ENCODE results near the gene USP34. TPM values are rescaled to one million over a fixed set of nuclear protein-coding genes. Genes with fewer than 3 reads are reported as not detected.

USP34 gene
- total and polyA plus RNA-seq, 2 of the 4 experiments (the other 2 are of a cell fraction): 34.7 to 128 TPM

- Histone ChIP-seq H3K36me3 (ENCODE audit: control insufficient read depth, insufficient read depth, low read length) (peaks cover 8% of the 10 kb centered on the region), H3K56ac (ENCODE audit: extremely low read depth, insufficient read depth, low read length) (peak overlapping the region; percentile 51; the same call in 1 of the 2 replicates), H3K4me1 (ENCODE audit: control insufficient read depth, insufficient read depth, low read length) (no peaks in the 10 kb centered on the region), H4K8ac (ENCODE audit: low read depth in 2 of 2, low read length in 2 of 2) (peak overlapping the region; percentile 78 to 89), H3K27me3 (ENCODE audit: control insufficient read depth, insufficient read depth, low read length) (no peaks in the 10 kb centered on the region), H4K20me1 (ENCODE audit: insufficient read depth, low read length) (peaks cover 26% of the 10 kb centered on the region), H3K9ac (ENCODE audit: low read depth, low read length) (peak overlapping the region; percentile 100), H4K91ac (ENCODE audit: insufficient read depth, low read depth, low read length) (peak overlapping the region; percentile 66; the same call in 1 of the 2 replicates), H2BK20ac (ENCODE audit: low read depth, low read length) (no peak overlapping the region), H3K4me3 (ENCODE audit: insufficient read depth, low read depth, low read length) (peak overlapping the region; percentile 95), H3K9me1 (ENCODE audit: insufficient read depth, low read length) (0 out of 2 replicates have a peak, but pooled peaks cover 8% of the 10 kb centered on the region), H3K9me3 (ENCODE audit: control insufficient read depth, insufficient read depth, low read length) (no peaks in the 10 kb centered on the region), H3K23ac (ENCODE audit: low read depth, low read length) (peak overlapping the region; percentile 91; the same call in 1 of the 2 replicates), H3K4ac (ENCODE audit: low read depth, low read length) (peak overlapping the region; percentile 83), H3K27ac (ENCODE audit: insufficient read depth, low read length) (peak overlapping the region; percentile 98), H2BK5ac (ENCODE audit: low read depth, low read length, poor library complexity, severe bottlenecking) (peak overlapping the region; percentile 91), H2AFZ (replicated peaks; ENCODE audit: low read length, poor library complexity) (peak overlapping the region; percentile 93), H2BK15ac (ENCODE audit: low read depth, low read length) (no peak overlapping the region), H3K18ac (ENCODE audit: low read depth, low read length) (no peak overlapping the region; the same call in 1 of the 2 replicates), H3K79me1 (ENCODE audit: low read depth in 1 of 2, low read length in 2 of 2) (peaks cover 15 to 39% of the 10 kb centered on the region in 2 experiments), H2BK120ac (ENCODE audit: low read depth, low read length) (no peak overlapping the region), H3K14ac (replicated peaks; ENCODE audit: low read depth, low read length) (peak overlapping the region; percentile 39), H2AK5ac (ENCODE audit: low read depth, low read length) (peak overlapping the region; percentile 49; the same call in 1 of the 2 replicates), H2AK9ac (replicated peaks; ENCODE audit: low read depth, low read length, poor library complexity) (peak overlapping the region; percentile 96), H3K4me2 (ENCODE audit: low read depth, low read length) (peak overlapping the region; percentile 37), H4K5ac (ENCODE audit: low read depth, low read length) (no peak overlapping the region)
- DNase-seq (no peak), ATAC-seq (ENCODE audit: low read depth) (peak; percentile 71)
- in situ Hi-C loops (cut with MboI; ENCODE audit: low sequenced_read_pairs): no loop called here
- WGBS, 2 experiments (ENCODE audit: extremely low coverage in 2 of 2, insufficient read length in 1 of 2): 0% methylated on average over 18 of the region's 94 CpGs; no CpG with 5 or more reads in 1 of the 2 experiments
- CTCF ChIA-PET: no interaction called here
- BruUV-seq (replicated peaks): no TSS peak
- intact Hi-C loops (cut with micrococcal nuclease): no loop called here
- POLR2A ChIA-PET (ENCODE audit: unreplicated experiment): interaction anchor here (0.5 kb wide), 1 partner anchor 68 kb away, joined by 3 read pairs; no protein-coding TSS in a partner anchor
- dilution Hi-C loops (cut with HindIII; ENCODE audit: low sequenced_read_pairs, unreplicated experiment): no loop called here
- TF ChIP-seq FOS (IDR thresholded peaks at IDR 0.05; ENCODE audit: low read depth, low read length): no peak
- no peak for TF ChIP-seq RCOR1 (IDR thresholded peaks at IDR 0.05; ENCODE audit: insufficient replicate concordance, low read length)
- TF ChIP-seq MAFK (IDR thresholded peaks at IDR 0.05; ENCODE audit: low read depth, low read length): no peak
- no peak for TF ChIP-seq CEBPB (IDR thresholded peaks at IDR 0.05; ENCODE audit: low read depth, low read length)
- no peak for TF ChIP-seq BHLHE40 (IDR thresholded peaks at IDR 0.05; ENCODE audit: low read depth, low read length)
- TF ChIP-seq POLR2A (IDR thresholded peaks at IDR 0.05; ENCODE audit: low read depth, low read length): no peak
- TF ChIP-seq CHD1 (IDR thresholded peaks at IDR 0.05; ENCODE audit: low read depth, low read length): no peak
- TF ChIP-seq SMC3 (IDR thresholded peaks at IDR 0.05; ENCODE audit: low read depth, low read length): no peak
- TF ChIP-seq MXI1 (IDR thresholded peaks at IDR 0.05; ENCODE audit: borderline replicate concordance, low read depth, low read length): no peak
- TF ChIP-seq MAZ (IDR thresholded peaks at IDR 0.05; ENCODE audit: borderline replicate concordance, low read depth, low read length): no peak
- TF ChIP-seq CTCF (conservative IDR thresholded peaks at IDR 0.05; ENCODE audit: low read depth, low read length): no peak
- TF ChIP-seq, protein P1, sequence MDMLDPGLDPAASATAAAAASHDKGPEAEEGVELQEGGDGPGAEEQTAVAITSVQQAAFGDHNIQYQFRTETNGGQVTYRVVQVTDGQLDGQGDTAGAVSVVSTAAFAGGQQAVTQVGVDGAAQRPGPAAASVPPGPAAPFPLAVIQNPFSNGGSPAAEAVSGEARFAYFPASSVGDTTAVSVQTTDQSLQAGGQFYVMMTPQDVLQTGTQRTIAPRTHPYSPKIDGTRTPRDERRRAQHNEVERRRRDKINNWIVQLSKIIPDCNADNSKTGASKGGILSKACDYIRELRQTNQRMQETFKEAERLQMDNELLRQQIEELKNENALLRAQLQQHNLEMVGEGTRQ (IDR thresholded peaks at IDR 0.05; ENCODE audit: low read depth, low read length): no peak
- TF ChIP-seq RAD21 (IDR thresholded peaks at IDR 0.05; ENCODE audit: low read length): no peak
- no peak for TF ChIP-seq RFX5 (IDR thresholded peaks at IDR 0.05; ENCODE audit: low read depth, low read length)
- TF ChIP-seq NFE2L2 (IDR thresholded peaks at IDR 0.05; ENCODE audit: low read depth, low read length): no peak
These were observed 550 bp downstream of the USP34 start for GRCh38 chr2:61470122-61470951.

All from IMR-90 (cell line).